Activated T-helper 1 cell treated with anti-CD3 and anti-CD28 coated beads, Interleukin-2, amount 50 U/mL, for 16 hours (primary cell): ENCODE data around the gene KIF26A.
"Not testable (repeated sequence)": the region's sequence is repeated elsewhere in the genome, so short reads cannot be mapped to it uniquely, and the experiment has no call there.

Source experiments
- DNase-seq, 2 donors: peaks; one replicate each; pipeline ENCODE4 v3.0.0-alpha.2; 2020; ENCODE audit warnings: low read depth in 1 of 2, low spot score in 1 of 2

Gene KIF26A

GRCh38 chr14:104143521-104144452 lies 5.4 kb downstream of the KIF26A start:
- no peak for DNase-seq

DNA sequence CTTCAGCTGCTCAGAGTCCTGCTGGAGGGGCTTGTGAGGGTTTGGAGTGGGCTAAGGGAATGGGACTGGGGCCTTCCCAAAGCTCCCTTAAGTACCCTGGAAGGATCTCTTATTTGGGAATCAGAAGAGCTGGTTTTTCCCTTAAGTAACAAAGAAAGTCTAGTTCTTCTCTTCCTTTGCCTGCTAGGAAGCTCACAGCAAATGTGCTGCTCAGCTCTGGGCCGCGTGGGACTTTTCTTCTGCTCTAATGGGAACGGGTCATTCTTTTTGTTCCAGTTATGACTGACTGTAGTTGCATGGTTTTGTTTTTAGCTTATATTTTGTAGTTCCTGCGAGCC lies 6.0 kb downstream of the KIF26A start:
- no peak for DNase-seq

- DNase-seq = no peak
These were observed 6.8 kb downstream of the KIF26A start for GRCh38 chr14:104144911-104145825.

- no peak for DNase-seq
These were observed 7.6 kb downstream of the KIF26A start for GRCh38 chr14:104145826-104146601.

- no peak for DNase-seq
These were observed 8.4 kb downstream of the KIF26A start for GRCh38 chr14:104146651-104147345.

- no peak for DNase-seq
These were observed 9.1 kb downstream of the KIF26A start for GRCh38 chr14:104147346-104148125.

GRCh38 chr14:104148433-104149277 lies 10.3 kb downstream of the KIF26A start:
- DNase-seq = no peak

GRCh38 chr14:104149278-104149595 lies 10.8 kb downstream of the KIF26A start:
- DNase-seq = no peak

DNA sequence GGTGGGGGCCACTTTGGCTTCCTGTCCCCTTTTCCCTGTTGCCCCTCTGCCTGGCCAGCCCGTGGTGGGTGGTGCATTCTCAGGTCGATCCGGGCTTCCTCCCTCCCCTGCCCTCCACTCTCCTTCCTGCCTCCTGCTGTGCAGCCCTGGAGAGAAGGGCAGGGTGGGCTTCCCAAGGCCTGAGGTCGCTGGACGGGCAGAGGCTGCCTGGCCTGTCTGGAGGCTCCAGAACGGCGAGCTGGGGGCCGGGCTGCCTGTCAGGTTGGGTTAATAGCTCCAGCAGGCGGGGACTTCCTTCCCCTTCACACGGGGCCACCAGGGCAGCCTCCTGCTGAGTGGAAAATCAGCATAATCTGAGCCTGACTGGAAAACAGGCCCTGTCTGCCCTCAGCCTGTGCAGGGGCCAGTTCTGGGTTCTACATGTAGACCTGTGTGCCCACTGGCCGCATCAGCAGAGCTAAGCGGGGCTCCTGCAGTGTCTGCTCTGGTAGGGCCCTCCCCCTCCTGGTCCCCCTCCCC lies 11.3 kb downstream of the KIF26A start:
- no peak for DNase-seq

DNA sequence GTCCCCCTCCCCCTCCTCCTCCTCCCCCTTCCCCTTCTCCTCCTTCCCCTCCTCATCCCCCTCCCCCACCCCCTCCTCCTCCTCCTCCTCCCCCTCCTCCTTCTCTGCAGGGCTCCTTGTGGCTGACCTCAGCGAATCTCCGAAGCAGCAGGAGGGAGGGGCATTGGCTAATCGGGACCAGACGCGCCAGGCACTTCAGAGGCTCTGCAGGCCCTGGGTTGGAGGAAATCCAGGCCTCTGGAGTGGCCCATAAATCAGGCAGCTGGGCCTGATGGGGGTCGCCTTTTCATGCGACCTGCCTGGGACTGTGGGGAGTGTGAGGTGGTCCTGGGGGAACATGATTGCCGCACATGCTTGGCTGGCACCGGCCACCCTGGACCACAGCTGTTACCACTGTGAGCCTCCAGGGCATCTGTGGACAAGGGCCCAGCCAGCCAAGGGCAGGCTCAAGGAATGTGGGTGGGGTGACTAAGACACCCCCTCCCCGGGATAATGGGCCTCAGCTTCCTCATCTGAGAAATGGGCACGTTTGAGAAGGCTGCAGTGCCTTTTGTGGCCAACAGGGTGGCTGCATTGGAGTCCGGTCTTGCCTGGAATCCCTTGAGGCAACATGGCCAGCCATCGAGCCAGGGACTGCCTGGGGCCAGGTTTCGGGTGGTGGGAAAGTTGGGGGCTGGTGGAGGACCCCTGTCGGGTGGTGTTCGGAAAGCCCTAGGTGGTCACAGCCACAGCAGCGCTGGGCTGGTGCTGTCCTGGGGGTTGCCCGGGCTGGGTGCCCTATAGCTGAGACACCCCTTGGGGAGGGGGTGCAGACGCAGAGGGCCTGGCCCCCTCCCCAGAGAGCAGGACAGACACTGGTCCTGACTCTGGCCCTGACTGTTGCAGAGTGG lies 12.0 kb downstream of the KIF26A start:
- DNase-seq = no peak

- DNase-seq = no peak
These were observed 12.6 kb downstream of the KIF26A start for GRCh38 chr14:104151026-104151381.

DNA sequence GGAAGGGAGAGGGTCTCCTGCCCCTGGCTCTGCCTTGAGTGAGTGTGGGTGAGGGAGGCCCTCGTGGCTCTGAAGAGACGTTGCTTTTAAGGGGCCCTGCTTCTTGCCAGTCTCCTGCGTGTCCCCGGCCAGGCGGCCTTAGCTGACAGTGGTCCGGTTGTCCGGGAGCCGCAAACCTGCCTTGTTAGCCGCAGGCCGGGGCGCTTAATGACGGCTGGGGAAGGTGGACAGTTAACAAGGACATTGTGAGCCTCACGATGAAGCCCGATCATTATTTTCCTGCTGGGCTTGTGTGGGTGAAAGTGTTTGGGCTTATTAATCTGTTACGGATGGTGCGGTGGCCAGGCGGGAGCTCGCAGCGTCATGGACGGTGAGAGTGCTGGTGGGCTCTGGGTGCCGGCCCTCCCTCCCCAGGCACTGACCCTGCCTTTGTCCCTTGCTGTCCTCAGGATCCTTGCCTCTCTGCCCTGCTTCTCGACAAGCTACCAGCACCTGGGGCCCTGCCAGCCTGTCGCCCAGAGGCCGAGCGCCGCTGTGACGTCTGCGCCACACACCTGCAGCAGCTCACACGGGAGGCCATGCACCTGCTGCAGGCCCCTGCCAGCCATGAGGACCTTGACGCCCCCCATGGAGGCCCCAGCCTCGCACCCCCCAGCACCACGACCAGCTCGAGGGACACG lies 13.3 kb downstream of the KIF26A start:
- DNase-seq = no peak

DNA sequence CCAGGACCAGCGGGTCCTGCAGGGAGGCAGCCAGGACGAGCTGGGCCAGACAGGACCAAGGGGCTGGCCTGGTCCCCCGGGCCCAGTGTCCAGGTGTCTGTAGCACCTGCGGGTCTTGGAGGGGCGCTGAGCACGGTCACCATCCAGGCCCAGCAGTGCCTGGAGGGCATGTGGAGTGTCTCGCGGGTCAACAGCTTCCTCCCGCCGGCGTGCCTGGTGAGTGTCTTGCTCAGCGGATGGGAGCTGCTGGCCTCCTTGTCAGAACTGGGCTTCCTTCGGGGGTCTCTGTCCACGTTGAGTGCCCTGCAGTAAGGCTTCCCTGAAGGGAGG lies 13.8 kb downstream of the KIF26A start:
- DNase-seq = no peak

- DNase-seq = no peak
These were observed 14.5 kb downstream of the KIF26A start for GRCh38 chr14:104152686-104153393.

- not testable (repeated sequence) for DNase-seq
These were observed 15.0 kb downstream of the KIF26A start for GRCh38 chr14:104153394-104153755.

DNA sequence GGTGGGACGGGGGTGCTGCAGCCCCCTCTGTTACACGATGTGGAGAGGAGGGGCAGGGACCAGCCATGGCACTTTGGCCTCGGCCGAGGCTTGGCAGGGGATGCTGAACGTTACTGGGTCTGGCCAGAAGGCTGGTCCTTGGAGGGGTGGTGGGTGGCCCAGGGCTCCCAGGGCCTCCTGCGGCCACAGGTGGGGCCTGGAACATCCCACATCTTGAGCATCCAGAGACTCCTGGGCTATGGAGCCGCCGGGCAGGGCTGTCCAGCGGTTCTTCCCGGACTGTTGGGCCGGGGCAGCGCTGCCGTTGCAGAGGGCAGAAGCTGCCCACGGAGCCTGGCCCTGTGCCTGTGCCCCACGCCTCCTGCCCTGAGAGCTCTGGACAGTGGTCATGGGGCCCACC lies 15.9 kb downstream of the KIF26A start:
- DNase-seq = no peak

DNA sequence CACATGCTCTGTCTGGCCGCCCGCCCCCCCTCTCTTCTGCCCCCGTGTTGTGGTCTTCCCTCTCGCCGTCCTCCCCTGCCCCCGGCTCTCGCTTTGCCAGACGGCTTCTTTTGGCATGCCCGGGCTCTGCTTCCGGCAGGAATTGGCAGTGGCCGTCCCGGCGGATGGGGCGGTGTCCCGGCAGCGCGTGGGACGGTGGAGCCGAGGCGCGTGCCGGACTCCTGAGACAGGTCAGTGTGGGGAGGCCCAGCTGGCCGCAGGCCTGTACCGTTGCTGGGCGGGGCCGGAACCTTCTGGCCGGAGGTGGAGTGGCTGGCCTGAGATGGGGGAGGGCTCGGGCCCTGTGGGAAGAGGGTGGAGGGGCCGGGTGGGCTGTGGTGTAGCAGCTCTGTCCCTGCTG lies 17.1 kb downstream of the KIF26A start:
- no peak for DNase-seq
